Body of pancreas (tissue), 4 donors: ENCODE data around the gene IRS1.

Source experiments
- POLR2A ChIP-seq, 3 donors: fragments of 450-650 bp; IDR thresholded peaks; one replicate each; pipeline ENCODE4 v1.6.1; 2016; ENCODE audit warnings: antibody characterized with exemption in 3 of 3, mild to moderate bottlenecking in 2 of 3
- TF ChIP-seq, protein P1 (sequence below), 7 experiments: fragments of 450-650 bp in 4 of 7; fragments of 200-600 bp in 3 of 7; sonication (generic) in 3 of 7; IDR thresholded peaks; one replicate each; pipeline ENCODE4 v1.5.1; 2016 to 2019; ENCODE audit warnings: antibody characterized with exemption in 7 of 7

DNA sequence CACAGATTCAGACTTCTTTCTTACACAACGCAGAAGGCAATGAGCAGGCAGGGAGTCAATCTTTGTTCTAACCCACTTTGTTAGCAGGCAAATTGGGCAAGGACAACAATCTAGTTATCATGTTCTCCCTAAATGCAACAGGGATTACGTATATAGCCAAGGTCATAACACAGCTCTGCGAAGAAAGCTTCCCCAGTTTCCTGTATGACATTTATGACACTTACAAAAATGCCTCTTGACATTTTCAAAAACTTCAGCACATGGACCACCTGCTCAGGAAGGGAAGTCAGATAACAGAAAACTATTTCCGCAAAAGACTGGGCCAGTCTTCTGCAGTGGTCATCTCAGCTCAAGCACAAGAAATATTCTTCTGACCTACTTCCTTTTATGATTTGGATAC is 106.1 kb downstream of the IRS1 start:
- TF ChIP-seq POLR2A (IDR thresholded peaks at IDR 0.05), result no peak
- TF ChIP-seq, protein P1, sequence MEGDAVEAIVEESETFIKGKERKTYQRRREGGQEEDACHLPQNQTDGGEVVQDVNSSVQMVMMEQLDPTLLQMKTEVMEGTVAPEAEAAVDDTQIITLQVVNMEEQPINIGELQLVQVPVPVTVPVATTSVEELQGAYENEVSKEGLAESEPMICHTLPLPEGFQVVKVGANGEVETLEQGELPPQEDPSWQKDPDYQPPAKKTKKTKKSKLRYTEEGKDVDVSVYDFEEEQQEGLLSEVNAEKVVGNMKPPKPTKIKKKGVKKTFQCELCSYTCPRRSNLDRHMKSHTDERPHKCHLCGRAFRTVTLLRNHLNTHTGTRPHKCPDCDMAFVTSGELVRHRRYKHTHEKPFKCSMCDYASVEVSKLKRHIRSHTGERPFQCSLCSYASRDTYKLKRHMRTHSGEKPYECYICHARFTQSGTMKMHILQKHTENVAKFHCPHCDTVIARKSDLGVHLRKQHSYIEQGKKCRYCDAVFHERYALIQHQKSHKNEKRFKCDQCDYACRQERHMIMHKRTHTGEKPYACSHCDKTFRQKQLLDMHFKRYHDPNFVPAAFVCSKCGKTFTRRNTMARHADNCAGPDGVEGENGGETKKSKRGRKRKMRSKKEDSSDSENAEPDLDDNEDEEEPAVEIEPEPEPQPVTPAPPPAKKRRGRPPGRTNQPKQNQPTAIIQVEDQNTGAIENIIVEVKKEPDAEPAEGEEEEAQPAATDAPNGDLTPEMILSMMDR (IDR thresholded peaks at IDR 0.05), result no peak
